Transverse colon (tissue), 4 donors: ENCODE measurements around the gene APIP. TPM values are rescaled to one million over a fixed set of nuclear protein-coding genes. Genes with fewer than 3 reads are reported as not detected.
A peak's percentile ranks its signal among the peaks of the same experiment; 100 is the strongest.

Experiments used
- DNase-seq: peaks from one replicate; pipeline ENCODE4 v3.0.0-alpha.2; 2019
- H3K27ac ChIP-seq, 4 donors: fragments of 200-600 bp; sonication (generic); 2 replicates each; pipeline ENCODE4 v1.5.1; 2016 to 2018; ENCODE audit warnings: inconsistent platforms in 4 of 4
- H3K27me3 ChIP-seq: fragments of 200-600 bp; sonication (generic); 2 replicates; pipeline ENCODE4 v1.5.1; 2017; ENCODE audit warnings: inconsistent platforms
- H3K36me3 ChIP-seq, 4 donors: fragments of 200-600 bp; sonication (generic); 2 replicates each; pipeline ENCODE4 v1.5.1; 2017 to 2019; ENCODE audit warnings: inconsistent platforms in 4 of 4
- H3K4me1 ChIP-seq, 4 donors: fragments of 200-600 bp; sonication (generic); 2 replicates each; pipeline ENCODE4 v1.5.1; 2017 to 2020; ENCODE audit warnings: inconsistent platforms in 4 of 4
- H3K4me3 ChIP-seq, 4 donors: fragments of 200-600 bp; sonication (generic); 1 replicate in 1 of 4; 2 replicates in 3 of 4; pipeline versions ENCODE4 v1.5.1 to v1.6.1; 2017 to 2019; ENCODE audit warnings: inconsistent platforms in 4 of 4
- H3K9me3 ChIP-seq, 2 donors: fragments of 200-600 bp; sonication (generic); 2 replicates each; pipeline ENCODE4 v1.5.1; 2017 to 2019; ENCODE audit warnings: inconsistent platforms in 2 of 2
- CTCF ChIP-seq, 5 experiments: fragments of 200-600 bp in 3 of 5; fragments of 450-650 bp in 2 of 5; sonication (generic) in 3 of 5; IDR thresholded peaks; 1 replicate in 2 of 5; 2 replicates in 3 of 5; pipeline ENCODE4 v1.5.1; 2016 to 2017; ENCODE audit warnings: antibody characterized with exemption in 5 of 5, inconsistent platforms in 3 of 5, mild to moderate bottlenecking in 2 of 5, moderate library complexity in 1 of 5
- EP300 ChIP-seq: sonication (generic); formaldehyde crosslinking; IDR thresholded peaks from one replicate; pipeline ENCODE4 v1.6.1; 2017; ENCODE audit warnings: antibody characterized with exemption, low read depth
- POLR2A ChIP-seq: fragments of 450-650 bp; IDR thresholded peaks from one replicate; pipeline ENCODE4 v1.6.1; 2016; ENCODE audit warnings: antibody characterized with exemption, mild to moderate bottlenecking, moderate library complexity
- POLR2AphosphoS5 ChIP-seq, 3 donors: sonication (generic); formaldehyde crosslinking; IDR thresholded peaks; one replicate each; pipeline ENCODE4 v1.6.1; 2016; ENCODE audit warnings: antibody characterized with exemption in 3 of 3
- WGBS, 2 donors: methylation state at CpG; one replicate each; pipeline ENCODE4 v1.1.5; 2018; ENCODE audit warnings: low coverage in 1 of 2; 5-methylcytosine and 5-hydroxymethylcytosine counted together
- in situ Hi-C, 4 donors: fragments of 200-750 bp; cut with MboI; loops; one replicate each; pipeline versions ENCODE4 v1.15.0 to v1.15.1; 2017; ENCODE audit warnings: low sequenced_read_pairs in 3 of 4, low pct_ligation_motif_present in 1 of 4, low pct_unique_long_range_greater_than_20kb in 1 of 4
- intact Hi-C: fragments of 100-400 bp; cut with DNase I; formaldehyde crosslinking; loops from one replicate; pipeline ENCODE4 v1.15.1; 2023; ENCODE audit warnings: low total_unique reads
- total RNA-seq, 4 donors: library from RNA; depleted of rRNA; stranded (reverse); fragments of >200 nt; gene quantifications; one replicate each; pipeline ENCODE4 v1.1.0, GENCODE V29; 2016

APIP gene
- total RNA-seq, result 10 to 100 TPM in 3 of 4 donors, 1 to 10 TPM in 1; 9.2 to 44.3 (median 14.6) TPM

GRCh38 chr11:34916015-34916842 lies at the start of gene APIP, which contains the start of gene PDHX:
Gene APIP (minus strand): TSS chr11:34916379. CDS start chr11:34916284, 95 bp downstream.
Gene PDHX (plus strand): TSS chr11:34916618. CDS start chr11:34916656, 38 bp downstream.
- Histone ChIP-seq H3K9me3 (no peaks in the 10 kb centered on the region), H3K36me3 (no peaks in the 10 kb centered on the region), H3K4me3 (peak within 1 kb of the TSS; percentile 77 to 84 (median 80)), H3K4me1 (peaks cover 9 to 30% (median 18%) of the 10 kb centered on the region in 4 donors), H3K27me3 (no peaks in the 10 kb centered on the region), H3K27ac (peak within 1 kb of the TSS; percentile 93 to 96 (median 96))
- intact Hi-C loops, result no loop called here
- TF ChIP-seq EP300 (no peak), POLR2AphosphoS5 (IDR thresholded peaks at IDR 0.05) (peak; percentile 87 to 95 (median 89)), POLR2A (peak; percentile 94)
- peak; percentile 99 for DNase-seq
- WGBS, 2 donors, result 1% methylated on average over 63 of the region's 79 CpGs; no CpG with 5 or more reads in 1 of the 2 donors
- in situ Hi-C loops, result no loop called here

GRCh38 chr11:34964610-34965331 lies 48.6 kb upstream of the APIP start:
- H3K4me1 ChIP-seq, result no peaks in the 10 kb centered on the region
- intact Hi-C loops, result no loop called here
- TF ChIP-seq POLR2A (no peak), EP300 (no peak), POLR2AphosphoS5 (IDR thresholded peaks at IDR 0.05) (no peak), CTCF (IDR thresholded peaks at IDR 0.05) (no peak)
- no peaks in the 10 kb centered on the region for H3K9me3 ChIP-seq
- no peaks in the 10 kb centered on the region for H3K27me3 ChIP-seq
- in situ Hi-C loops, result no loop called here
- no peak for DNase-seq
- H3K36me3 ChIP-seq, result peaks cover 0 to 13% (median 3%) of the 10 kb centered on the region in 4 donors
- WGBS, 2 donors, result 67 to 80% methylated on average over 2 to 3 of the region's 3 CpGs
- H3K27ac ChIP-seq, result no peak overlapping the region
- H3K4me3 ChIP-seq, result no peak overlapping the region

- no peaks in the 10 kb centered on the region for H3K27me3 ChIP-seq
- in situ Hi-C loops (no loop called here), intact Hi-C loops (no loop called here)
- no peak overlapping the region for H3K4me3 ChIP-seq
- WGBS, 2 donors, result 98% methylated on average over 5 of the region's 5 CpGs; no CpG with 5 or more reads in 1 of the 2 donors
- no peak for DNase-seq
- TF ChIP-seq CTCF (IDR thresholded peaks at IDR 0.05) (no peak), POLR2A (no peak), POLR2AphosphoS5 (IDR thresholded peaks at IDR 0.05) (no peak), EP300 (no peak)
- H3K27ac ChIP-seq, result no peak overlapping the region
- no peaks in the 10 kb centered on the region for H3K9me3 ChIP-seq
- no peaks in the 10 kb centered on the region for H3K4me1 ChIP-seq
- H3K36me3 ChIP-seq, result peaks cover 0 to 13% (median 3%) of the 10 kb centered on the region in 4 donors
These were observed 47.2 kb upstream of the APIP start for GRCh38 chr11:34963351-34963750.

GRCh38 chr11:34962034-34962433 lies 45.9 kb upstream of the APIP start:
- in situ Hi-C loops (no loop called here), intact Hi-C loops (no loop called here)
- no peaks in the 10 kb centered on the region for H3K4me1 ChIP-seq
- H3K27ac ChIP-seq, result no peak overlapping the region
- TF ChIP-seq CTCF (IDR thresholded peaks at IDR 0.05) (no peak), EP300 (no peak), POLR2A (no peak), POLR2AphosphoS5 (IDR thresholded peaks at IDR 0.05) (no peak)
- no peak for DNase-seq
- H3K36me3 ChIP-seq, result peaks cover 0 to 6% (median 0%) of the 10 kb centered on the region in 4 donors
- H3K27me3 ChIP-seq, result no peaks in the 10 kb centered on the region
- no peaks in the 10 kb centered on the region for H3K9me3 ChIP-seq
- no peak overlapping the region for H3K4me3 ChIP-seq
